Prostate gland (tissue), 2 donors: ENCODE measurements around the gene THAP7.

Experiments used
- CTCF ChIP-seq, 4 experiments: fragments of 200-600 bp in 2 of 4; fragments of 450-650 bp in 2 of 4; sonication (generic) in 2 of 4; IDR thresholded peaks; 1 replicate in 3 of 4; 2 replicates in 1 of 4; pipeline ENCODE4 v1.5.1; 2016 to 2019; ENCODE audit warnings: antibody characterized with exemption in 4 of 4, mild to moderate bottlenecking in 2 of 4, moderate library complexity in 2 of 4
- POLR2AphosphoS5 ChIP-seq: sonication (generic); formaldehyde crosslinking; IDR thresholded peaks from one replicate; pipeline ENCODE4 v1.6.1; 2017; ENCODE audit warnings: antibody characterized with exemption

GRCh38 chr22:20999350-21000206 is 2.3 kb downstream of the THAP7 start:
- TF ChIP-seq CTCF (IDR thresholded peaks at IDR 0.05) (no peak), POLR2AphosphoS5 (no peak)
